SK-N-SH treated with all-trans-retinoic acid at 6 μM for 48 hours (cell line): ENCODE measurements around the gene CDH4.

Experiments used
- ATAC-seq: fragments of 200-7000 bp; cut with Tn5 transposase; 3 replicates; pipeline ENCODE4 v1.9.1; 2020; ENCODE audit warnings: mild to moderate bottlenecking, moderate library complexity
- ARNTL ChIP-seq: fragments of 450-650 bp; formaldehyde crosslinking; IDR thresholded peaks from 2 replicates; pipeline ENCODE4 v1.5.0; 2020; ENCODE audit warnings: low read depth, mild to moderate bottlenecking, moderate library complexity, borderline replicate concordance
- BACH2 ChIP-seq: fragments of 250-450 bp; sonication (Bioruptor Pico); IDR thresholded peaks from 2 replicates; pipeline ENCODE4 v1.9.0; 2021; ENCODE audit warnings: mild to moderate bottlenecking, borderline replicate concordance
- CSDC2 ChIP-seq: fragments of 250-450 bp; sonication (Bioruptor Pico); IDR thresholded peaks from 2 replicates; pipeline ENCODE4 v1.5.0; 2020; ENCODE audit warnings: mild to moderate bottlenecking, moderate library complexity
- ESRRG ChIP-seq: fragments of 250-450 bp; sonication (Bioruptor Pico); IDR thresholded peaks from 2 replicates; pipeline ENCODE4 v1.6.1; 2021; ENCODE audit warnings: mild to moderate bottlenecking
- GLIS3 ChIP-seq: fragments of 250-450 bp; sonication (Bioruptor Pico); IDR thresholded peaks from 2 replicates; pipeline ENCODE4 v1.5.0; 2020; ENCODE audit warnings: mild to moderate bottlenecking, moderate library complexity
- ISL1 ChIP-seq: fragments of 250-450 bp; sonication (Bioruptor Pico); IDR thresholded peaks from 2 replicates; pipeline ENCODE4 v2.1.2; 2022; ENCODE audit warnings: mild to moderate bottlenecking, moderate library complexity
- OSR1 ChIP-seq: fragments of 250-450 bp; sonication (Bioruptor Pico); IDR thresholded peaks from 2 replicates; pipeline ENCODE4 v1.8.0; 2022; ENCODE audit warnings: moderate library complexity, mild to moderate bottlenecking, inconsistent platforms
- PPARA ChIP-seq: fragments of 250-450 bp; sonication (Bioruptor Pico); IDR thresholded peaks from 2 replicates; pipeline ENCODE4 v1.5.0; 2020; ENCODE audit warnings: mild to moderate bottlenecking, borderline replicate concordance
- SNAI2 ChIP-seq: fragments of 250-450 bp; sonication (Bioruptor Pico); IDR thresholded peaks from 2 replicates; pipeline ENCODE4 v1.5.0; 2020; ENCODE audit warnings: mild to moderate bottlenecking, moderate library complexity
- TCF4 ChIP-seq: fragments of 250-450 bp; sonication (Bioruptor Pico); IDR thresholded peaks from 2 replicates; pipeline ENCODE4 v1.8.0; 2021; ENCODE audit warnings: mild to moderate bottlenecking, moderate library complexity, borderline replicate concordance
- TOX ChIP-seq: fragments of 250-450 bp; sonication (Bioruptor Pico); IDR thresholded peaks from 2 replicates; pipeline ENCODE4 v1.8.0; 2021; ENCODE audit warnings: mild to moderate bottlenecking, moderate library complexity, borderline replicate concordance
- ZC3H10 ChIP-seq: fragments of 250-450 bp; sonication (Bioruptor Pico); IDR thresholded peaks from 2 replicates; pipeline ENCODE4 v1.5.1; 2021; ENCODE audit warnings: mild to moderate bottlenecking, moderate library complexity
- ZFP30 ChIP-seq: fragments of 450-650 bp; formaldehyde crosslinking; IDR thresholded peaks from 2 replicates; pipeline ENCODE4 v1.5.0; 2022; ENCODE audit warnings: mild to moderate bottlenecking, moderate library complexity
- ZNF565 ChIP-seq: fragments of 450-650 bp; formaldehyde crosslinking; conservative IDR thresholded peaks from 2 replicates; pipeline ENCODE4 v1.5.0; 2020; ENCODE audit warnings: low read depth, mild to moderate bottlenecking, moderate library complexity
- ZNF70 ChIP-seq: fragments of 450-650 bp; formaldehyde crosslinking; IDR thresholded peaks from 2 replicates; pipeline ENCODE4 v1.5.0; 2020; ENCODE audit warnings: mild to moderate bottlenecking, moderate library complexity
- ZNF8 ChIP-seq: fragments of 450-650 bp; formaldehyde crosslinking; IDR thresholded peaks from 2 replicates; pipeline ENCODE4 v1.5.0; 2020; ENCODE audit warnings: mild to moderate bottlenecking, moderate library complexity
- TF ChIP-seq, protein P1 (sequence below): fragments of 250-450 bp; sonication (Bioruptor Pico); IDR thresholded peaks from 2 replicates; pipeline ENCODE4 v1.8.0; 2021; ENCODE audit warnings: low read depth, mild to moderate bottlenecking, moderate library complexity, borderline replicate concordance
- TF ChIP-seq, protein P2 (sequence below): fragments of 250-450 bp; sonication (Bioruptor Pico); IDR thresholded peaks from 2 replicates; pipeline ENCODE4 v1.5.1; 2020; ENCODE audit warnings: low read depth, mild to moderate bottlenecking, moderate library complexity
- TF ChIP-seq, protein P3 (sequence below): fragments of 250-450 bp; sonication (Bioruptor Pico); IDR thresholded peaks from 2 replicates; pipeline ENCODE4 v1.5.0; 2020; ENCODE audit warnings: mild to moderate bottlenecking, moderate library complexity
- TF ChIP-seq, protein P4 (sequence below): fragments of 250-450 bp; sonication (Bioruptor Pico); IDR thresholded peaks from 2 replicates; pipeline ENCODE4 v1.8.0; 2020; ENCODE audit warnings: mild to moderate bottlenecking, moderate library complexity, borderline replicate concordance
- TF ChIP-seq, protein P5 (sequence below): fragments of 250-450 bp; sonication (Bioruptor Pico); IDR thresholded peaks from 2 replicates; pipeline ENCODE4 v1.5.1; 2021; ENCODE audit warnings: mild to moderate bottlenecking, moderate library complexity

The CDH4 gene

DNA sequence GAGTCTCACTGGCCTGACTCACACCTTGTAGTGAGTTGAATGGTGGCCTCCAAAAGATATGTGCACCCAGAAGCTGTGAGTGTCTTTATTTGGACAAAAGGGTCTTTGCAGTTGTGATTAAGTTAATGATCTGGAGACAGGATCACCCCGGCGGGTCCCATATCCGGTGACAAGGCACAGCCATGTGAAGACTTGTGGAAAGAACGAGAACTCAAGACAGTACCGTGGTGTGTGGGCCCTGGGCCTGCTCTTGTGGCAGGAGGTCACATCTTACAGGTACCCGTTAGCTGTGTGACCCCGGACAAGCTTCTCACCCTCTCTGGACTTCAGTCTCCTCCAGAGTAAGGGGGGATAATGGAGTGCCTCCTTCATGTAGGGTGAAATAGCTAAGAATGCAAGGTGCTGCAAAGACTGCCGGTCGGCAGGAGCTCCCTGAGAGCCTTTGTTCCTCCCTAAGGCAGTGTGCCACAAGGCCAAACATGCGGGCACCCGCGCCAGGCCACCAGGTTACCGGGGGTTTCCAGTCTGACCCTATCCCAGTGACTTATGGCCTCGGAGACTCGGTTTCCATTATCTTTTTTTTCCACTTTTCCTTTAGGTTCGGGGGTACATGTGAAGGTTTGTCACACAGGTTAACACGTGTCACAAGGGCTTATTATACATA is 39.2 kb downstream of the CDH4 start:
- ATAC-seq: no peak
- TF ChIP-seq, protein P1, sequence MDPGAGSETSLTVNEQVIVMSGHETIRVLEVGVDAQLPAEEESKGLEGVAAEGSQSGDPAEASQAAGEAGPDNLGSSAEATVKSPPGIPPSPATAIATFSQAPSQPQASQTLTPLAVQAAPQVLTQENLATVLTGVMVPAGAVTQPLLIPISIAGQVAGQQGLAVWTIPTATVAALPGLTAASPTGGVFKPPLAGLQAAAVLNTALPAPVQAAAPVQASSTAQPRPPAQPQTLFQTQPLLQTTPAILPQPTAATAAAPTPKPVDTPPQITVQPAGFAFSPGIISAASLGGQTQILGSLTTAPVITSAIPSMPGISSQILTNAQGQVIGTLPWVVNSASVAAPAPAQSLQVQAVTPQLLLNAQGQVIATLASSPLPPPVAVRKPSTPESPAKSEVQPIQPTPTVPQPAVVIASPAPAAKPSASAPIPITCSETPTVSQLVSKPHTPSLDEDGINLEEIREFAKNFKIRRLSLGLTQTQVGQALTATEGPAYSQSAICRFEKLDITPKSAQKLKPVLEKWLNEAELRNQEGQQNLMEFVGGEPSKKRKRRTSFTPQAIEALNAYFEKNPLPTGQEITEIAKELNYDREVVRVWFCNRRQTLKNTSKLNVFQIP (CRISPR knock-in tag): no peak
- TF ChIP-seq ARNTL (CRISPR knock-in tag) (no peak), SNAI2 (CRISPR knock-in tag) (no peak), ZNF70 (CRISPR knock-in tag) (no peak), ISL1 (CRISPR knock-in tag) (no peak), GLIS3 (CRISPR knock-in tag) (no peak), TOX (CRISPR knock-in tag) (no peak), BACH2 (CRISPR knock-in tag) (no peak), ZC3H10 (CRISPR knock-in tag) (no peak), ZNF8 (CRISPR knock-in tag) (no peak), TCF4 (no peak)
- TF ChIP-seq, protein P2, sequence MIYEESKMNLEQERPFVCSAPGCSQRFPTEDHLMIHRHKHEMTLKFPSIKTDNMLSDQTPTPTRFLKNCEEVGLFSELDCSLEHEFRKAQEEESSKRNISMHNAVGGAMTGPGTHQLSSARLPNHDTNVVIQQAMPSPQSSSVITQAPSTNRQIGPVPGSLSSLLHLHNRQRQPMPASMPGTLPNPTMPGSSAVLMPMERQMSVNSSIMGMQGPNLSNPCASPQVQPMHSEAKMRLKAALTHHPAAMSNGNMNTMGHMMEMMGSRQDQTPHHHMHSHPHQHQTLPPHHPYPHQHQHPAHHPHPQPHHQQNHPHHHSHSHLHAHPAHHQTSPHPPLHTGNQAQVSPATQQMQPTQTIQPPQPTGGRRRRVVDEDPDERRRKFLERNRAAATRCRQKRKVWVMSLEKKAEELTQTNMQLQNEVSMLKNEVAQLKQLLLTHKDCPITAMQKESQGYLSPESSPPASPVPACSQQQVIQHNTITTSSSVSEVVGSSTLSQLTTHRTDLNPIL: no peak
- TF ChIP-seq, protein P3, sequence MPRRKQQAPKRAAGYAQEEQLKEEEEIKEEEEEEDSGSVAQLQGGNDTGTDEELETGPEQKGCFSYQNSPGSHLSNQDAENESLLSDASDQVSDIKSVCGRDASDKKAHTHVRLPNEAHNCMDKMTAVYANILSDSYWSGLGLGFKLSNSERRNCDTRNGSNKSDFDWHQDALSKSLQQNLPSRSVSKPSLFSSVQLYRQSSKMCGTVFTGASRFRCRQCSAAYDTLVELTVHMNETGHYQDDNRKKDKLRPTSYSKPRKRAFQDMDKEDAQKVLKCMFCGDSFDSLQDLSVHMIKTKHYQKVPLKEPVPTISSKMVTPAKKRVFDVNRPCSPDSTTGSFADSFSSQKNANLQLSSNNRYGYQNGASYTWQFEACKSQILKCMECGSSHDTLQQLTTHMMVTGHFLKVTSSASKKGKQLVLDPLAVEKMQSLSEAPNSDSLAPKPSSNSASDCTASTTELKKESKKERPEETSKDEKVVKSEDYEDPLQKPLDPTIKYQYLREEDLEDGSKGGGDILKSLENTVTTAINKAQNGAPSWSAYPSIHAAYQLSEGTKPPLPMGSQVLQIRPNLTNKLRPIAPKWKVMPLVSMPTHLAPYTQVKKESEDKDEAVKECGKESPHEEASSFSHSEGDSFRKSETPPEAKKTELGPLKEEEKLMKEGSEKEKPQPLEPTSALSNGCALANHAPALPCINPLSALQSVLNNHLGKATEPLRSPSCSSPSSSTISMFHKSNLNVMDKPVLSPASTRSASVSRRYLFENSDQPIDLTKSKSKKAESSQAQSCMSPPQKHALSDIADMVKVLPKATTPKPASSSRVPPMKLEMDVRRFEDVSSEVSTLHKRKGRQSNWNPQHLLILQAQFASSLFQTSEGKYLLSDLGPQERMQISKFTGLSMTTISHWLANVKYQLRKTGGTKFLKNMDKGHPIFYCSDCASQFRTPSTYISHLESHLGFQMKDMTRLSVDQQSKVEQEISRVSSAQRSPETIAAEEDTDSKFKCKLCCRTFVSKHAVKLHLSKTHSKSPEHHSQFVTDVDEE (CRISPR knock-in tag): no peak
- TF ChIP-seq, protein P4, sequence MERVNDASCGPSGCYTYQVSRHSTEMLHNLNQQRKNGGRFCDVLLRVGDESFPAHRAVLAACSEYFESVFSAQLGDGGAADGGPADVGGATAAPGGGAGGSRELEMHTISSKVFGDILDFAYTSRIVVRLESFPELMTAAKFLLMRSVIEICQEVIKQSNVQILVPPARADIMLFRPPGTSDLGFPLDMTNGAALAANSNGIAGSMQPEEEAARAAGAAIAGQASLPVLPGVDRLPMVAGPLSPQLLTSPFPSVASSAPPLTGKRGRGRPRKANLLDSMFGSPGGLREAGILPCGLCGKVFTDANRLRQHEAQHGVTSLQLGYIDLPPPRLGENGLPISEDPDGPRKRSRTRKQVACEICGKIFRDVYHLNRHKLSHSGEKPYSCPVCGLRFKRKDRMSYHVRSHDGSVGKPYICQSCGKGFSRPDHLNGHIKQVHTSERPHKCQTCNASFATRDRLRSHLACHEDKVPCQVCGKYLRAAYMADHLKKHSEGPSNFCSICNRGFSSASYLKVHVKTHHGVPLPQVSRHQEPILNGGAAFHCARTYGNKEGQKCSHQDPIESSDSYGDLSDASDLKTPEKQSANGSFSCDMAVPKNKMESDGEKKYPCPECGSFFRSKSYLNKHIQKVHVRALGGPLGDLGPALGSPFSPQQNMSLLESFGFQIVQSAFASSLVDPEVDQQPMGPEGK (CRISPR knock-in tag): no peak
- TF ChIP-seq, protein P5, sequence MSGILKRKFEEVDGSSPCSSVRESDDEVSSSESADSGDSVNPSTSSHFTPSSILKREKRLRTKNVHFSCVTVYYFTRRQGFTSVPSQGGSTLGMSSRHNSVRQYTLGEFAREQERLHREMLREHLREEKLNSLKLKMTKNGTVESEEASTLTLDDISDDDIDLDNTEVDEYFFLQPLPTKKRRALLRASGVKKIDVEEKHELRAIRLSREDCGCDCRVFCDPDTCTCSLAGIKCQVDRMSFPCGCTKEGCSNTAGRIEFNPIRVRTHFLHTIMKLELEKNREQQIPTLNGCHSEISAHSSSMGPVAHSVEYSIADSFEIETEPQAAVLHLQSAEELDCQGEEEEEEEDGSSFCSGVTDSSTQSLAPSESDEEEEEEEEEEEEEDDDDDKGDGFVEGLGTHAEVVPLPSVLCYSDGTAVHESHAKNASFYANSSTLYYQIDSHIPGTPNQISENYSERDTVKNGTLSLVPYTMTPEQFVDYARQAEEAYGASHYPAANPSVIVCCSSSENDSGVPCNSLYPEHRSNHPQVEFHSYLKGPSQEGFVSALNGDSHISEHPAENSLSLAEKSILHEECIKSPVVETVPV (CRISPR knock-in tag): no peak

DNA sequence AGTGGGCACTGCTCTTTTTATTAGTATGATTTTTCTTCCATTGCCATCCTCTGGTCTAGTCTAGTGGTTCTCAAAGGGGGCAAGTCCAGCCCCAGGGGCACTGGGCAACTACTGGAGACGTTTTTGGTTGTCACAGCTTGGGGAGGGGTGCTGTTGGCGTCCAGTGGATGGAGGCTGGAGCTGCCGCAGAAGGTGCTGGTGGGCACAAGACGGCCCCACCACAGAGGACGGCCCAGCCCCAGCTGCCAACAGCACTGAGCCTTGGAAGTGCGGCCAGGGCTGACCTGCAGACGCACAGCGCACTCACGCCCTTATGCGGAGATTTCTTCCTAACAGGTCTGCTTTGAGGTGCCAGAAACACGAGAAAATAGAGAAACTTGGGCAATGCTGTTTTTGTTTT is 40.3 kb downstream of the CDH4 start:
- no peak for TF ChIP-seq ZC3H10 (CRISPR knock-in tag)
- TF ChIP-seq, all 23 proteins: peak for 0
- no peak for ATAC-seq

DNA sequence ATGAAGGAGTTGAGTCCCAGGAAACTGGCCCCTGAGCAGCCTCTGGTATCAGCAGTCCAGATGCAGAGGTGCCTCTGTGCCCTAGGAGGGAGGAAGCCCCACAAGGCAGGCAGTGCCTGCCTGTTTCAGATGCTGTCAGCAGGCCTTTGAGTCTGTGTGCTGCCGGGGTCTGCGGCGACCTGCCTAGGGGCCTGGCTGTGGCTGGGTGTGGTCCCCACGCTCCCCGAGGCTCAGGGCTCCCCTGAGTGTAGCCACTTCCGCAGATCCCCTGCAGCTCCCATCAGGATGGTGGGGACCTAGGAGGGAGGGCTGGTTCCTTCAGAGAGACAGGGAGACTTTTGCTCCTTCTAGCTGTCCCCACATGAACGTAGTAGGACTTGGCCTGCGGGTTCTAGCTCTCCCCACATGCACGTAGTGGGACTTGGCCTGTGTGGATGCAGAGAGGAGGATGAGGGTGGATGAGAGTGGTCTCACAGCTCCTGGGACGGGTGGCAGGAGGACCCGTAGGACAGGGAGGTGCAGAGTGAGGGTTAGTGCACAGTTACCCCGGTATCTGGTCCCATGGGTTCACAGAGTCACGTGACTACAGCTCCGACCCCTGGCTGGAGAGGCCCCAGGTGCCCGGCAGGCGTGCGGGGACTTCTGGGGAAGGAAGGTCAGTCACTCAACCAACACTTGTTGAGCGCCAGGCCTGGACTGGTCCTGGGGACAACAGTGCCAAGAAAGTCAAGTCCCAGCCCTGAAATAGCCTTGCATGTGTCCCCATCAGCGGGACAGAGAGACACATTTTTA is 41.0 kb downstream of the CDH4 start:
- no peak for ATAC-seq
- TF ChIP-seq, protein P2: no peak
- no peak for TF ChIP-seq TOX (CRISPR knock-in tag)
- TF ChIP-seq, protein P1 (CRISPR knock-in tag): no peak
- TF ChIP-seq CSDC2: no peak
- no peak for TF ChIP-seq ZC3H10 (CRISPR knock-in tag)
- no peak for TF ChIP-seq ZNF565 (CRISPR knock-in tag)
- no peak for TF ChIP-seq GLIS3 (CRISPR knock-in tag)
- no peak for TF ChIP-seq ARNTL (CRISPR knock-in tag)
- TF ChIP-seq, protein P4 (CRISPR knock-in tag): no peak
- TF ChIP-seq OSR1 (CRISPR knock-in tag): no peak
- TF ChIP-seq ESRRG (CRISPR knock-in tag): no peak
- no peak for TF ChIP-seq PPARA (CRISPR knock-in tag)
- TF ChIP-seq ZFP30 (CRISPR knock-in tag): no peak
